ENCODE data around the gene IRF2BP1. TPM values are rescaled to one million over a fixed set of nuclear protein-coding genes. Genes with fewer than 3 reads are reported as not detected.

The IRF2BP1 gene
- total RNA-seq, 4 donors from 2014 or later = 18.2 to 26.4 (median 23.1) TPM

GRCh38 chr19:45881909-45882528 lies 3.9 kb downstream of the IRF2BP1 start:
- Histone ChIP-seq H3K27ac (peak overlapping the region in 3 of 4 donors; percentile 68 to 92 (median 90)), H3K4me1 (peaks cover 2 to 52% (median 24%) of the 10 kb centered on the region in 4 donors), H3K27me3 (no peaks in the 10 kb centered on the region), H3K9me3 (no peaks in the 10 kb centered on the region), H3K36me3 (peaks cover 0 to 9% (median 0%) of the 10 kb centered on the region in 3 donors), H3K4me3 (peak overlapping the region in 3 of 4 donors; percentile 7 to 81 (median 69))
- TF ChIP-seq CTCF (IDR thresholded peaks at IDR 0.05) (no peak), POLR2A (IDR thresholded peaks at IDR 0.05) (peak in 1 of 2 donors; percentile 14)
- peak in 2 of 3 donors; percentile 54 to 76 for DNase-seq

DNA sequence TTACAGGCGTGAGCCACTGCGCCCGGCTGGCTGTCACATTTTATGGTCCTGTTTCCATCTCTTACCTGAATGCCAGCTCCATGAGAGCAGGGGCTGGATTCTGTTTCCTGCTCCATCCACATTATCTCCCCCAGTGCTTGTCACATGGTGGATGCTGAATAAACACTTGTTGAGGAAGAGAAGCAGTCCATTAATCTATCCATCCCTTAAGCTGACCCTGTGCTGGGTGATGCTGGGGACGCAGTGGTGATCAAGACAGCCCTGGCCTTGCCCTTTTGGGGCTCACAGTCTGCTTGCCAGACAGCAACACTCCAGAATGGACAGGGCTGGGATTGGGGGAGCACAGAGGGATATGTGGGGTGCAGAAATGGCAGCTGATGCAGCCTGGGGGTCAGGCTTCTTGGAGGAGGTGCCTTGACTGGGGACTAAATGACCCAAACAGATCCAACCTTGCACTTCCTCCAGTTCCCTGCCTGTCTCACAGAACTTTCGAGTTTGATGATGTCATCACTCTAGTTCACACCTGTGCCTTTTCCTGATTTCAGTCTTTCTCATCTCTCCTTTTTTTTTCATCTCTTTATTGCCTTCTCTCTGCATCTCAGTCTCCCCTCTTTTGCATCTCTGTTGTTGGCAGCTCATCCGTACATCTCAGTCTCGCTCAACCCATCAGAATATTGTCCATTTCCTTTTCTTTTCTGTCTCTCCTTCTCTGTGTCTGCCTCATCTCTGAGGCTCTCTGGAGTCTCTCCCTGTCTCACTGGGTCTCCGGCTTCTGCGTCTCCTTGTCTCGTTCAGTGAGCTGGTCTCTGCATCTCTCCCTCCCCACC lies 4.6 kb downstream of the IRF2BP1 start:
- H3K4me1 ChIP-seq = peaks cover 6 to 59% (median 30%) of the 10 kb centered on the region in 4 donors
- no peak for DNase-seq

DNA sequence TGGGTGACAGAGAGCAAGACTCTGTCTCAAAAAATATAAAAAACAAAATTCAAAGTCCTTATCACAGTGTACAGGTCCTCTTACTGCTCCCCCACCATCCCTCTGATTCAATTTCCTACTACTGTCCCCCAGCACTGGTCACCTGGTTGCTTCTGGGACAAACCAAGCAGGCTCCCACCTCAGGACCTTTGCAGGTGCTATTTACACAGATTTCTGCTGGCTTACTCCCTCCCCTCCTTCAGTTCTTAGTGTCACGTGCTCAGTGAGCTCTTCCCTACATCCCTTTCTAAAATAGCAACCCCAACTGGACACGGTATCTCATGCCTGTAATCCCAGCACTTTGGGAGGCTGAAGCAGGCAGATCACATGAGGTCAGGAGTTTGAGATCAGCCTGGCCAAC lies 6.0 kb downstream of the IRF2BP1 start:
- TF ChIP-seq CTCF (IDR thresholded peaks at IDR 0.05) (no peak), POLR2A (IDR thresholded peaks at IDR 0.05) (no peak)
- H3K4me1 ChIP-seq = peaks cover 6 to 58% (median 26%) of the 10 kb centered on the region in 4 donors

More for the DNA sequence above, 4.6 kb downstream of the IRF2BP1 start:
- Histone ChIP-seq H3K4me3 (no peak overlapping the region), H3K27ac (peak overlapping the region in 3 of 4 donors; percentile 68 to 92 (median 90)), H3K36me3 (peaks cover 0 to 9% (median 0%) of the 10 kb centered on the region in 3 donors), H3K27me3 (no peaks in the 10 kb centered on the region), H3K9me3 (no peaks in the 10 kb centered on the region)
- TF ChIP-seq POLR2A (IDR thresholded peaks at IDR 0.05) = peak in 1 of 2 donors; percentile 6
- TF ChIP-seq CTCF (IDR thresholded peaks at IDR 0.05) = no peak

GRCh38 chr19:45879055-45879454 lies 6.9 kb downstream of the IRF2BP1 start:
- Histone ChIP-seq H3K4me3 (no peak overlapping the region), H3K9me3 (no peaks in the 10 kb centered on the region), H3K4me1 (peaks cover 6 to 49% (median 17%) of the 10 kb centered on the region in 4 donors), H3K36me3 (peaks cover 0 to 4% (median 0%) of the 10 kb centered on the region in 3 donors), H3K27me3 (no peaks in the 10 kb centered on the region), H3K27ac (peak overlapping the region in 2 of 4 donors; percentile 35 to 83)
- TF ChIP-seq POLR2A (IDR thresholded peaks at IDR 0.05) (no peak), CTCF (IDR thresholded peaks at IDR 0.05) (no peak)
- DNase-seq = no peak

More for the DNA sequence above, 6.0 kb downstream of the IRF2BP1 start:
- no peak overlapping the region for H3K4me3 ChIP-seq
- no peaks in the 10 kb centered on the region for H3K27me3 ChIP-seq
- H3K27ac ChIP-seq = peak overlapping the region in 1 of 4 donors; percentile 13
- H3K9me3 ChIP-seq = no peaks in the 10 kb centered on the region
- peaks cover 0 to 9% (median 0%) of the 10 kb centered on the region in 3 donors for H3K36me3 ChIP-seq
- no peak for DNase-seq

GRCh38 chr19:45878043-45878794 lies 7.7 kb downstream of the IRF2BP1 start:
- Histone ChIP-seq H3K27ac (peak overlapping the region in 2 of 4 donors; percentile 77 to 83), H3K9me3 (no peaks in the 10 kb centered on the region), H3K4me3 (no peak overlapping the region), H3K4me1 (peaks cover 5 to 41% (median 11%) of the 10 kb centered on the region in 4 donors), H3K36me3 (no peaks in the 10 kb centered on the region), H3K27me3 (no peaks in the 10 kb centered on the region)
- TF ChIP-seq CTCF (IDR thresholded peaks at IDR 0.05) (no peak), POLR2A (IDR thresholded peaks at IDR 0.05) (peak in 1 of 2 donors; percentile 42)
- peak in 2 of 3 donors; percentile 80 to 83 for DNase-seq

Measured in Peyer's patch (tissue), 4 donors.